ENCODE results near the gene USP53.
"Not testable (repeated sequence)": the region's sequence is repeated elsewhere in the genome, so short reads cannot be mapped to it uniquely, and the experiment has no call there.

USP53 gene

DNA sequence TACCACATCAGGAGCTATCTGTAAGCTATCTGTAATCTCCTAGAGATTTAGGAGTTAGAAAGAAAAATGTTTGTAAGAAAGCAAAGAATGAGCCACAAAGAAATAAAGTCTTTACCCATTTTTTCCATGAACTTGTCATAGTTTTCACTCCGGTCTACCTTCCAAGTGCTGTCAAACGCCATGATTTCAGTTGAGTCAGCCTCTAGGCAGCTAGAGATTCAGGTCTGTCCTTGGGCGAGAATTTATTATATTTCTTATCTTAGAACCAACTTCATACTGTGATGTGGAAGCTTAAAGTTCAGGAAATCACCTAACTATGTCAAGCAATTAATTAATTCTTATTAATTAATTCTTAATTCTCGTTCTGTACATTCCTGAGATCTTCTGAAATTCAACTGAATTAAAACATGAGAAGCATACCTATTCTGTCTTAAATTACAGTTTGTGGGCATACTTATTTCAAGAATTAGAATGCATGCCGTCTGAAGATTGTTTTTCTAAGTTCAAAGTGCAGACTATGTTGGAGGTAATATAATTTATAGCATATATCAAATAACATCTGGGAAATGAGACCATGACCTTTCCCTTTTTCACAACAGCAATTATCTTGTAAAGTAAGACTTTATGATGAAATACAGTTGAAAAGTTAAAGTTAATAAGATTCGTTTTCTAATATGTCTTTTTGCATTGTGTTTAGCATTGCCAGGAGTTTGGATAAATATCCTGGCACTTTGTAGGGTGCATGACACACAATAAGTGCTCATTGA lies 109.6 kb downstream of the USP53 start, which contains the start of gene FABP2:
FABP2 (minus strand) TSS at position 218 of the 767 bp plus-strand sequence; CDS start at position 182, 36 bp downstream.
- DNase-seq: no peak

DNA sequence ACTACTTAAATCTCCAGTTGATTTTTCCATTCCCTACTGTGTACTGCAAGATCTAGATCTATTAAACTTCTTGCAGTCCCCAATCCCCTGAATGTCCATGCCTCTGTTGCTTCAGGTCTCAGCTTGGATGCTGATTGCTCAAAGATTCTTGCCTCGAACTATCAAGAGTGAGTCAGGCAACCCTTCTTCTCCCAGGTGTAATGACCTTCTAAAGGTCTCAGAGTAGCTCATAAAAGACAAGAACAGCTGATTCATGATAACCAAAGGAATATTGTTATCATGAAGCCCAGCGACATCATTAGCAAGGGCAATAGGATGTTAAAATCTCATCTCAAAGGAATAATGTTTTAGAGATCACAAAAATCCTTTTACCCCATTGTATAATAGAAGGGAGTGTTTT lies 116.2 kb downstream of the USP53 start:
- DNase-seq: no peak

- DNase-seq: no peak
Observed at GRCh38 chr4:119329835-119330620, 117.5 kb downstream of the USP53 start.

DNA sequence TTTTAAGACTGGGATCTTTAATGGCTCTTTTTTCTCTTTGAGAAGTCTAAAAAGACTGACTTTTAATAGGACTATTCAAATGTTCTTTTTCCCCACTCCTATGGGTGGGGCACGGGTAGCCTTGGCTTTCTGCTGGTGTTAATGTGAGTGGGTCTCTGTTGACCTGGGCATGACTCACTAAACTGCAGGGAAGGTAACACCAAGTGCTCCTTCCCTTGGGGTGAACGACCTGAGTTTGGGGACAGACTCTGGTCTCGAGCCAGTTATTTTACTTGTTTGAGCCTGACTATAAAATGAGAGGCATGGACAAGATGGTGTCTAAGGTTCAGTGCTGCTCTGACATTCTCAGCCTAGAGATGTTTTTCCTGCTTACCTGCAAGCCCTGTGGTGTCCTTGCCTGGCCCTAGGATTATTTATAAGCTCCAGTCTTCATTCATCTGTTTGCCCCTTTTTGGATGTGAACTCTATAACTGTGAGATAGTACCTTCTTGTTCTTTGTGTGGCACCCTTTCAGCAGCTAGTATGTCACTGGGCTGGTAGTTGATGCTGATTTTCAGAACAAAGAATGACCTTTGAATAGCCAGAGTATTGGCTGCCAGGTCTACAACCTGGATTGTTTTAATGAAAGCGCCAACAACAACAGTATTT lies 123.9 kb downstream of the USP53 start:
- DNase-seq: not testable (repeated sequence)

- no peak for DNase-seq
Observed at GRCh38 chr4:119337010-119337409, 124.5 kb downstream of the USP53 start.

GRCh38 chr4:119339895-119340294 lies 127.4 kb downstream of the USP53 start:
- DNase-seq: not testable (repeated sequence)

DNA sequence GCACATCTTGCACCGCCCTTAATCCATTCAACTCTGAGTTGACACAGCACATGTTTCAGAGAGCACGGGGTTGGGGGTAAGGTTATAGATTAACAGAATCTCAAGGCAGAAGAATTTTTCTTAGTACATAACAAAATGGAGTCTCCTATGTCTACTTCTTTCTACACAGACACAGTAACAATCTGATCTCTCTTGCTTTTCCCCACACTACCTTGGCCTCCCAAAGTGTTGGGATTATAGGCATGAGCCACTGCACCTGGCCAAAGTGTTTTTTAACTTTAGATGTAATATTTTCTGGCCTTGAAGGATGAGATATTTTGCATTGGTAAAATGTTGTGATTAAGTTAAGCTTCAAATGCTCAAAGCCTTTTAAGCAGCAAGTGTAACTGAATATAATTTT lies 130.8 kb downstream of the USP53 start:
- DNase-seq: not testable (repeated sequence)

All from kidney glomerular epithelial cell (primary cell).